WTC11 (cell line): Measurements from ENCODE around the gene PTAR1. TPM values are rescaled to one million over a fixed set of nuclear protein-coding genes. Genes with fewer than 3 reads are reported as not detected.

Experiments used
- ATAC-seq: fragments of 200-7000 bp; cut with Tn5 transposase; 2 replicates; pipeline ENCODE4 v1.10.0; 2021; ENCODE audit warnings: mild to moderate bottlenecking, moderate library complexity
- CTCF ChIA-PET: fragments of 300-600 bp; sonication (Branson Sonifier 250); formaldehyde crosslinking; loops from one replicate; lab custom pipeline; 2021; ENCODE audit warnings: antibody characterized with exemption; lab: Charles Lee
- POLR2A ChIA-PET: fragments of 350-600 bp; sonication (Branson Sonifier 250); formaldehyde crosslinking; loops from one replicate; lab custom pipeline; 2021; ENCODE audit warnings: antibody characterized with exemption; lab: Charles Lee
- DNase-seq: peaks from one replicate; pipeline ENCODE4 v3.0.0; 2021; ENCODE audit warnings: low spot score
- H3K27ac Mint-ChIP-seq: 2 replicates; pipeline ENCODE4 v1.8.0; 2021; ENCODE audit warnings: mixed read lengths
- H3K27me3 Mint-ChIP-seq: 2 replicates; pipeline ENCODE4 v1.8.0; 2021; ENCODE audit warnings: low read depth, mild to moderate bottlenecking, moderate library complexity, mixed read lengths
- H3K36me3 Mint-ChIP-seq: 2 replicates; pipeline ENCODE4 v1.8.0; 2021; ENCODE audit warnings: mixed read lengths
- H3K4me1 Mint-ChIP-seq: 2 replicates; pipeline ENCODE4 v1.8.0; 2022; ENCODE audit warnings: mixed read lengths
- H3K4me3 Mint-ChIP-seq: 2 replicates; pipeline ENCODE4 v1.8.0; 2021; ENCODE audit warnings: mild to moderate bottlenecking, moderate library complexity, mixed read lengths
- H3K9me3 Mint-ChIP-seq: 2 replicates; pipeline ENCODE4 v1.8.0; 2021; ENCODE audit warnings: mixed read lengths
- FOXK1 ChIP-seq: sonication (generic); formaldehyde crosslinking; IDR thresholded peaks from 2 replicates; pipeline ENCODE4 v1.8.0; 2022; ENCODE audit warnings: mild to moderate bottlenecking, moderate library complexity, missing genetic modification reagents
- GABPB1 ChIP-seq: sonication (generic); formaldehyde crosslinking; IDR thresholded peaks from 2 replicates; pipeline ENCODE4 v1.8.1; 2023; ENCODE audit warnings: mild to moderate bottlenecking, missing genetic modification reagents
- GRHL2 ChIP-seq: fragments of 250-450 bp; sonication (Bioruptor Pico); IDR thresholded peaks from 2 replicates; pipeline ENCODE4 v1.8.0; 2022; ENCODE audit warnings: mild to moderate bottlenecking, moderate library complexity; ENCODE audit not compliant: insufficient replicate concordance, severe bottlenecking
- NR1H2 ChIP-seq: sonication (generic); formaldehyde crosslinking; IDR thresholded peaks from 2 replicates; pipeline ENCODE4 v1.9.0; 2021; ENCODE audit warnings: mild to moderate bottlenecking, moderate library complexity, missing genetic modification reagents
- NR3C1 ChIP-seq: sonication (generic); formaldehyde crosslinking; conservative IDR thresholded peaks from 2 replicates; pipeline ENCODE4 v1.8.1; 2023; ENCODE audit warnings: low read depth, mild to moderate bottlenecking, missing genetic modification reagents
- OVOL2 ChIP-seq: fragments of 250-450 bp; sonication (Bioruptor Pico); IDR thresholded peaks from 2 replicates; pipeline ENCODE4 v1.9.0; 2021; ENCODE audit warnings: mild to moderate bottlenecking, borderline replicate concordance
- RELA ChIP-seq: sonication (generic); formaldehyde crosslinking; IDR thresholded peaks from 2 replicates; pipeline ENCODE4 v1.8.1; 2022; ENCODE audit warnings: missing genetic modification reagents, mild to moderate bottlenecking, borderline replicate concordance
- total RNA-seq: library from RNA; stranded (reverse); gene quantifications from 3 replicates; pipeline ENCODE4 v1.2.3, GENCODE V29; 2021
- TF ChIP-seq, protein P1 (sequence below): sonication (generic); formaldehyde crosslinking; IDR thresholded peaks from 2 replicates; pipeline ENCODE4 v1.8.1; 2022; ENCODE audit warnings: missing genetic modification reagents, borderline replicate concordance
- TF ChIP-seq, protein P2 (sequence below): sonication (generic); formaldehyde crosslinking; IDR thresholded peaks from 2 replicates; pipeline ENCODE4 v1.8.0; 2023; ENCODE audit warnings: missing genetic modification reagents, mild to moderate bottlenecking, borderline replicate concordance
- TF ChIP-seq, protein P3 (sequence below): sonication (generic); formaldehyde crosslinking; IDR thresholded peaks from 2 replicates; pipeline ENCODE4 v1.8.1; 2022; ENCODE audit warnings: low read depth, missing genetic modification reagents, borderline replicate concordance
- TF ChIP-seq, protein P4 (sequence below): sonication (generic); formaldehyde crosslinking; IDR thresholded peaks from 2 replicates; pipeline ENCODE4 v1.8.0; 2022; ENCODE audit warnings: mild to moderate bottlenecking, missing genetic modification reagents
- TF ChIP-seq, protein P5 (sequence below): fragments of 250-450 bp; sonication (Bioruptor Pico); IDR thresholded peaks from 2 replicates; pipeline ENCODE4 v2.1.2; 2022; ENCODE audit warnings: mild to moderate bottlenecking, moderate library complexity

PTAR1 gene
- total RNA-seq, 1 experiment from 2014 or later, result 90.8 TPM

DNA sequence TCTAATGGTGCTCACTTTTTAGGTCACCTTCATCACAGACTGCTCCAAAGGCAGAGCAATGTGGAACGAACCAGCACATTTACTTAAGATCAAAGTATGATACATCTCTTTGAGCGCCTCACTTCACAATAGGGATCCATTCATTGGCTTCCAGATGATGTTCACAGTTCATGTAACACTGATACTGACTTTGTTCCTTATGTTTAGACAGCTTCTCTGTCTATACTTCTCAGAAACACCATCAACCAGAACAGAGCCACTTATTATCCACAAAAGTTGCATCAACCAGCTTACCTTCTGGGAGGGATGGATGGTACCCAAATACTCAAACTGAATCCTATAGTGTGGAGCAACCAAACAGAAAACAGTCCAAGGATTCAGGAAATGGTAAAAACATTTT, 4.6 kb downstream of the PTAR1 start:
- POLR2A ChIA-PET, result no interaction called here
- ATAC-seq (no peak), DNase-seq (no peak)
- Mint-ChIP-seq H3K27me3 (no peaks in the 10 kb centered on the region), H3K27ac (no peak overlapping the region), H3K9me3 (no peaks in the 10 kb centered on the region), H3K4me3 (no peak overlapping the region), H3K4me1 (peaks cover 60% of the 10 kb centered on the region), H3K36me3 (peaks cover 19% of the 10 kb centered on the region)
- CTCF ChIA-PET, result interaction anchor here (0.8 kb wide), 1 partner anchor 82 kb away, joined by 4 read pairs; no protein-coding TSS in a partner anchor
- no peak for TF ChIP-seq FOXK1 (CRISPR knock-in tag)
- peak; percentile 61 for TF ChIP-seq GABPB1 (CRISPR knock-in tag)
- TF ChIP-seq, protein P1, sequence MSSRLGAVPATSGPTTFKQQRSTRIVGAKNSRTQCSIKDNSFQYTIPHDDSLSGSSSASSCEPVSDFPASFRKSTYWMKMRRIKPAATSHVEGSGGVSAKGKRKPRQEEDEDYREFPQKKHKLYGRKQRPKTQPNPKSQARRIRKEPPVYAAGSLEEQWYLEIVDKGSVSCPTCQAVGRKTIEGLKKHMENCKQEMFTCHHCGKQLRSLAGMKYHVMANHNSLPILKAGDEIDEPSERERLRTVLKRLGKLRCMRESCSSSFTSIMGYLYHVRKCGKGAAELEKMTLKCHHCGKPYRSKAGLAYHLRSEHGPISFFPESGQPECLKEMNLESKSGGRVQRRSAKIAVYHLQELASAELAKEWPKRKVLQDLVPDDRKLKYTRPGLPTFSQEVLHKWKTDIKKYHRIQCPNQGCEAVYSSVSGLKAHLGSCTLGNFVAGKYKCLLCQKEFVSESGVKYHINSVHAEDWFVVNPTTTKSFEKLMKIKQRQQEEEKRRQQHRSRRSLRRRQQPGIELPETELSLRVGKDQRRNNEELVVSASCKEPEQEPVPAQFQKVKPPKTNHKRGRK (CRISPR knock-in tag), result no peak
- TF ChIP-seq NR3C1 (CRISPR knock-in tag), result no peak
- TF ChIP-seq, protein P2, sequence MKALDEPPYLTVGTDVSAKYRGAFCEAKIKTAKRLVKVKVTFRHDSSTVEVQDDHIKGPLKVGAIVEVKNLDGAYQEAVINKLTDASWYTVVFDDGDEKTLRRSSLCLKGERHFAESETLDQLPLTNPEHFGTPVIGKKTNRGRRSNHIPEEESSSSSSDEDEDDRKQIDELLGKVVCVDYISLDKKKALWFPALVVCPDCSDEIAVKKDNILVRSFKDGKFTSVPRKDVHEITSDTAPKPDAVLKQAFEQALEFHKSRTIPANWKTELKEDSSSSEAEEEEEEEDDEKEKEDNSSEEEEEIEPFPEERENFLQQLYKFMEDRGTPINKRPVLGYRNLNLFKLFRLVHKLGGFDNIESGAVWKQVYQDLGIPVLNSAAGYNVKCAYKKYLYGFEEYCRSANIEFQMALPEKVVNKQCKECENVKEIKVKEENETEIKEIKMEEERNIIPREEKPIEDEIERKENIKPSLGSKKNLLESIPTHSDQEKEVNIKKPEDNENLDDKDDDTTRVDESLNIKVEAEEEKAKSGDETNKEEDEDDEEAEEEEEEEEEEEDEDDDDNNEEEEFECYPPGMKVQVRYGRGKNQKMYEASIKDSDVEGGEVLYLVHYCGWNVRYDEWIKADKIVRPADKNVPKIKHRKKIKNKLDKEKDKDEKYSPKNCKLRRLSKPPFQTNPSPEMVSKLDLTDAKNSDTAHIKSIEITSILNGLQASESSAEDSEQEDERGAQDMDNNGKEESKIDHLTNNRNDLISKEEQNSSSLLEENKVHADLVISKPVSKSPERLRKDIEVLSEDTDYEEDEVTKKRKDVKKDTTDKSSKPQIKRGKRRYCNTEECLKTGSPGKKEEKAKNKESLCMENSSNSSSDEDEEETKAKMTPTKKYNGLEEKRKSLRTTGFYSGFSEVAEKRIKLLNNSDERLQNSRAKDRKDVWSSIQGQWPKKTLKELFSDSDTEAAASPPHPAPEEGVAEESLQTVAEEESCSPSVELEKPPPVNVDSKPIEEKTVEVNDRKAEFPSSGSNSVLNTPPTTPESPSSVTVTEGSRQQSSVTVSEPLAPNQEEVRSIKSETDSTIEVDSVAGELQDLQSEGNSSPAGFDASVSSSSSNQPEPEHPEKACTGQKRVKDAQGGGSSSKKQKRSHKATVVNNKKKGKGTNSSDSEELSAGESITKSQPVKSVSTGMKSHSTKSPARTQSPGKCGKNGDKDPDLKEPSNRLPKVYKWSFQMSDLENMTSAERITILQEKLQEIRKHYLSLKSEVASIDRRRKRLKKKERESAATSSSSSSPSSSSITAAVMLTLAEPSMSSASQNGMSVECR (CRISPR knock-in tag), result no peak
- TF ChIP-seq NR1H2 (CRISPR knock-in tag), result no peak

DNA sequence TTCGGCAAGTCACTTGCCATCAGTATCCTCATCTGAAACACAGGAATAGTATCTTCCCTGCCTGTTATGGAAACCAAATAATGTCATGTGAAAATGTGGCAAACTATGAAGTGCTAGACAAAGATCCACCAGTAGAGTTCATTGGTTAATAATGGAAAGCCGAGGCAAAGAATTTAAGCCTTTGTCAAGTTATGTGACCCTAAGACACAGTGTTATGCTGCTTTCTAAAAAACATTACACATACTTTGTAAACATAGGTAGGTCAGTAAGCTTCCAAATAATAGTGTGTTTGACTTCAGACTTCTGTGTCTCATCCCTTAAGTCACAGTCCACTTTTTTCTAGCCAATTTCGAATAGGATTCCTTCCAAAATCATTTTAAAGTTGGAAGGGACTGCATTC, 6.0 kb downstream of the PTAR1 start:
- DNase-seq (no peak), ATAC-seq (no peak)
- ChIA-PET POLR2A (no interaction called here), CTCF (interaction anchor here (0.5 kb wide), 1 partner anchor 91 kb away, joined by 3 read pairs; no protein-coding TSS in a partner anchor)
- H3K4me3 Mint-ChIP-seq, result no peak overlapping the region
- peaks cover 23% of the 10 kb centered on the region for H3K36me3 Mint-ChIP-seq
- no peaks in the 10 kb centered on the region for H3K9me3 Mint-ChIP-seq
- H3K27ac Mint-ChIP-seq, result peak overlapping the region; percentile 48
- peaks cover 63% of the 10 kb centered on the region for H3K4me1 Mint-ChIP-seq
- TF ChIP-seq RELA, result no peak
- TF ChIP-seq, protein P3, sequence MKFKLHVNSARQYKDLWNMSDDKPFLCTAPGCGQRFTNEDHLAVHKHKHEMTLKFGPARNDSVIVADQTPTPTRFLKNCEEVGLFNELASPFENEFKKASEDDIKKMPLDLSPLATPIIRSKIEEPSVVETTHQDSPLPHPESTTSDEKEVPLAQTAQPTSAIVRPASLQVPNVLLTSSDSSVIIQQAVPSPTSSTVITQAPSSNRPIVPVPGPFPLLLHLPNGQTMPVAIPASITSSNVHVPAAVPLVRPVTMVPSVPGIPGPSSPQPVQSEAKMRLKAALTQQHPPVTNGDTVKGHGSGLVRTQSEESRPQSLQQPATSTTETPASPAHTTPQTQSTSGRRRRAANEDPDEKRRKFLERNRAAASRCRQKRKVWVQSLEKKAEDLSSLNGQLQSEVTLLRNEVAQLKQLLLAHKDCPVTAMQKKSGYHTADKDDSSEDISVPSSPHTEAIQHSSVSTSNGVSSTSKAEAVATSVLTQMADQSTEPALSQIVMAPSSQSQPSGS, result no peak
- TF ChIP-seq, protein P4, sequence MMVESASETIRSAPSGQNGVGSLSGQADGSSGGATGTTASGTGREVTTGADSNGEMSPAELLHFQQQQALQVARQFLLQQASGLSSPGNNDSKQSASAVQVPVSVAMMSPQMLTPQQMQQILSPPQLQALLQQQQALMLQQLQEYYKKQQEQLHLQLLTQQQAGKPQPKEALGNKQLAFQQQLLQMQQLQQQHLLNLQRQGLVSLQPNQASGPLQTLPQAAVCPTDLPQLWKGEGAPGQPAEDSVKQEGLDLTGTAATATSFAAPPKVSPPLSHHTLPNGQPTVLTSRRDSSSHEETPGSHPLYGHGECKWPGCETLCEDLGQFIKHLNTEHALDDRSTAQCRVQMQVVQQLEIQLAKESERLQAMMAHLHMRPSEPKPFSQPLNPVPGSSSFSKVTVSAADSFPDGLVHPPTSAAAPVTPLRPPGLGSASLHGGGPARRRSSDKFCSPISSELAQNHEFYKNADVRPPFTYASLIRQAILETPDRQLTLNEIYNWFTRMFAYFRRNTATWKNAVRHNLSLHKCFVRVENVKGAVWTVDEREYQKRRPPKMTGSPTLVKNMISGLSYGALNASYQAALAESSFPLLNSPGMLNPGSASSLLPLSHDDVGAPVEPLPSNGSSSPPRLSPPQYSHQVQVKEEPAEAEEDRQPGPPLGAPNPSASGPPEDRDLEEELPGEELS, result no peak
- TF ChIP-seq OVOL2 (CRISPR knock-in tag), result no peak
- TF ChIP-seq GABPB1 (CRISPR knock-in tag), result no peak
- TF ChIP-seq GRHL2 (CRISPR knock-in tag), result no peak
- TF ChIP-seq, protein P5, sequence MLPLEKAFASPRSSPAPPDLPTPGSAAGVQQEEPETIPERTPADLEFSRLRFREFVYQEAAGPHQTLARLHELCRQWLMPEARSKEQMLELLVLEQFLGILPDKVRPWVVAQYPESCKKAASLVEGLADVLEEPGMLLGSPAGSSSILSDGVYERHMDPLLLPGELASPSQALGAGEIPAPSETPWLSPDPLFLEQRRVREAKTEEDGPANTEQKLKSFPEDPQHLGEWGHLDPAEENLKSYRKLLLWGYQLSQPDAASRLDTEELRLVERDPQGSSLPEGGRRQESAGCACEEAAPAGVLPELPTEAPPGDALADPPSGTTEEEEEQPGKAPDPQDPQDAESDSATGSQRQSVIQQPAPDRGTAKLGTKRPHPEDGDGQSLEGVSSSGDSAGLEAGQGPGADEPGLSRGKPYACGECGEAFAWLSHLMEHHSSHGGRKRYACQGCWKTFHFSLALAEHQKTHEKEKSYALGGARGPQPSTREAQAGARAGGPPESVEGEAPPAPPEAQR (CRISPR knock-in tag), result no peak
- no peaks in the 10 kb centered on the region for H3K27me3 Mint-ChIP-seq
